IMR-90 (cell line): ENCODE measurements around the gene DERL3. TPM values are rescaled to one million over a fixed set of nuclear protein-coding genes. Genes with fewer than 3 reads are reported as not detected.

ENCODE experiments used
- ATAC-seq: fragments of 200-7000 bp; cut with Tn5 transposase; 2 replicates; pipeline ENCODE4 v1.9.1; 2020; ENCODE audit warnings: low read depth, mild to moderate bottlenecking, moderate library complexity
- BruUV-seq: library from RNA; stranded (reverse); fragments of 400-500 nt; replicated peaks from 2 replicates; lab custom pipeline; 2021; lab: Mats Ljungman, UMichigan
- CTCF ChIA-PET: fragments of 300-600 bp; formaldehyde crosslinking; extraction: SDS; loops from one replicate; lab custom pipeline; 2021; ENCODE audit warnings: antibody characterized with exemption; lab: Yijun Ruan, JAX
- POLR2A ChIA-PET: fragments of 300-600 bp; sonication (Branson Sonifier 250); formaldehyde crosslinking; loops from one replicate; lab custom pipeline; 2022; ENCODE audit warnings: antibody characterized with exemption; ENCODE audit not compliant: unreplicated experiment; lab: Charles Lee
- DNase-seq: peaks from one replicate; pipeline ENCODE4 v3.0.0; 2013
- H2AFZ ChIP-seq: replicated peaks from 2 replicates; pipeline ENCODE3; 2013; ENCODE audit warnings: low read length, mild to moderate bottlenecking; ENCODE audit not compliant: poor library complexity
- H2AK5ac ChIP-seq: 2 replicates; pipeline ENCODE4 v1.6.1; 2013; ENCODE audit warnings: low read depth, low read length, inconsistent platforms
- H2AK9ac ChIP-seq: replicated peaks from 2 replicates; pipeline ENCODE3; 2013; ENCODE audit warnings: mild to moderate bottlenecking, low read depth, low read length, moderate library complexity; ENCODE audit not compliant: poor library complexity
- H2BK120ac ChIP-seq: 2 replicates; pipeline ENCODE4 v1.6.1; 2013; ENCODE audit warnings: low read depth, low read length, inconsistent platforms
- H2BK15ac ChIP-seq: 3 replicates; pipeline ENCODE4 v1.6.1; 2013; ENCODE audit warnings: low read depth, low read length, inconsistent platforms
- H2BK20ac ChIP-seq: 2 replicates; pipeline ENCODE4 v1.6.1; 2013; ENCODE audit warnings: low read depth, mild to moderate bottlenecking, inconsistent platforms, low read length, moderate library complexity
- H2BK5ac ChIP-seq: 2 replicates; pipeline ENCODE4 v1.6.1; 2013; ENCODE audit warnings: mild to moderate bottlenecking, low read depth, low read length, inconsistent platforms; ENCODE audit not compliant: poor library complexity, severe bottlenecking
- H3K14ac ChIP-seq: replicated peaks from 2 replicates; pipeline ENCODE4 v1.6.1; 2013; ENCODE audit warnings: low read depth, low read length, inconsistent platforms
- H3K18ac ChIP-seq: 2 replicates; pipeline ENCODE4 v1.6.1; 2013; ENCODE audit warnings: low read depth, low read length, control low read depth
- H3K23ac ChIP-seq: 2 replicates; pipeline ENCODE4 v1.6.1; 2013; ENCODE audit warnings: low read depth, low read length, inconsistent platforms
- H3K27ac ChIP-seq: 2 replicates; pipeline ENCODE4 v1.5.1; 2013; ENCODE audit warnings: mild to moderate bottlenecking, control low read depth, low read length; ENCODE audit not compliant: insufficient read depth
- H3K27me3 ChIP-seq: 2 replicates; pipeline ENCODE4 v1.6.1; 2013; ENCODE audit warnings: low read length; ENCODE audit not compliant: control insufficient read depth, insufficient read depth
- H3K36me3 ChIP-seq: 2 replicates; pipeline ENCODE4 v1.6.1; 2013; ENCODE audit warnings: low read length, mixed read lengths; ENCODE audit not compliant: control insufficient read depth, insufficient read depth
- H3K4ac ChIP-seq: 2 replicates; pipeline ENCODE4 v1.6.1; 2013; ENCODE audit warnings: low read depth, low read length, inconsistent platforms
- H3K4me1 ChIP-seq: 2 replicates; pipeline ENCODE4 v1.6.1; 2013; ENCODE audit warnings: low read length, mixed read lengths; ENCODE audit not compliant: control insufficient read depth, insufficient read depth
- H3K4me2 ChIP-seq: 2 replicates; pipeline ENCODE4 v1.6.1; 2013; ENCODE audit warnings: low read depth, mild to moderate bottlenecking, control low read depth, low read length, moderate library complexity
- H3K4me3 ChIP-seq: 2 replicates; pipeline ENCODE4 v1.5.1; 2013; ENCODE audit warnings: low read depth, mild to moderate bottlenecking, control low read depth, low read length, moderate library complexity; ENCODE audit not compliant: insufficient read depth
- H3K56ac ChIP-seq: 2 replicates; pipeline ENCODE4 v1.6.1; 2013; ENCODE audit warnings: low read length, inconsistent platforms; ENCODE audit not compliant: insufficient read depth; ENCODE audit errors: extremely low read depth
- H3K79me1 ChIP-seq, 2 experiments: 2 replicates each; pipeline ENCODE4 v1.6.1; 2013; ENCODE audit warnings: low read length in 2 of 2, inconsistent platforms in 1 of 2, low read depth in 1 of 2
- H3K9ac ChIP-seq: 2 replicates; pipeline ENCODE4 v1.6.1; 2013; ENCODE audit warnings: low read depth, low read length, control low read depth
- H3K9me1 ChIP-seq: 2 replicates; pipeline ENCODE4 v1.6.1; 2013; ENCODE audit warnings: low read length, inconsistent platforms; ENCODE audit not compliant: insufficient read depth
- H3K9me3 ChIP-seq: 2 replicates; pipeline ENCODE4 v1.6.1; 2013; ENCODE audit warnings: low read length; ENCODE audit not compliant: control insufficient read depth, insufficient read depth
- H4K20me1 ChIP-seq: 2 replicates; pipeline ENCODE4 v1.6.1; 2013; ENCODE audit warnings: low read length, inconsistent platforms; ENCODE audit not compliant: insufficient read depth
- H4K5ac ChIP-seq: 2 replicates; pipeline ENCODE4 v1.6.1; 2013; ENCODE audit warnings: mild to moderate bottlenecking, low read depth, low read length, control low read depth
- H4K8ac ChIP-seq, 2 experiments: 2 replicates each; pipeline ENCODE4 v1.6.1; 2013; ENCODE audit warnings: low read depth in 2 of 2, low read length in 2 of 2, control low read depth in 1 of 2, inconsistent platforms in 1 of 2
- H4K91ac ChIP-seq: 2 replicates; pipeline ENCODE4 v1.6.1; 2013; ENCODE audit warnings: low read depth, low read length, inconsistent platforms; ENCODE audit not compliant: insufficient read depth
- BHLHE40 ChIP-seq: fragments of 150-350 bp; IDR thresholded peaks from 2 replicates; pipeline ENCODE4 v1.6.1; 2016; ENCODE audit warnings: mild to moderate bottlenecking, low read depth, low read length
- CEBPB ChIP-seq: IDR thresholded peaks from 2 replicates; pipeline ENCODE4 v1.6.1; 2012; ENCODE audit warnings: low read depth, low read length, improper control_type of control experiment
- CHD1 ChIP-seq: IDR thresholded peaks from 2 replicates; pipeline ENCODE4 v1.6.1; 2012; ENCODE audit warnings: low read depth, low read length, improper control_type of control experiment
- FOS ChIP-seq: fragments of 150-350 bp; IDR thresholded peaks from 2 replicates; pipeline ENCODE4 v1.6.1; 2016; ENCODE audit warnings: low read depth, low read length
- MAFK ChIP-seq: IDR thresholded peaks from 2 replicates; pipeline ENCODE4 v1.6.1; 2012; ENCODE audit warnings: low read depth, low read length, improper control_type of control experiment
- MXI1 ChIP-seq: IDR thresholded peaks from 2 replicates; pipeline ENCODE4 v1.6.1; 2012; ENCODE audit warnings: low read depth, mild to moderate bottlenecking, low read length, moderate library complexity, borderline replicate concordance
- NFE2L2 ChIP-seq: fragments of 150-350 bp; IDR thresholded peaks from 2 replicates; pipeline ENCODE4 v1.6.1; 2016; ENCODE audit warnings: low read depth, mild to moderate bottlenecking, low read length
- POLR2A ChIP-seq: IDR thresholded peaks from 2 replicates; pipeline ENCODE4 v1.6.1; 2012; ENCODE audit warnings: mild to moderate bottlenecking, low read depth, low read length
- RAD21 ChIP-seq: IDR thresholded peaks from 2 replicates; pipeline ENCODE4 v1.6.1; 2012; ENCODE audit warnings: low read length, improper control_type of control experiment
- SMC3 ChIP-seq: fragments of 150-350 bp; IDR thresholded peaks from 2 replicates; pipeline ENCODE4 v1.6.1; 2016; ENCODE audit warnings: low read depth, mild to moderate bottlenecking, antibody characterized with exemption, low read length, moderate library complexity
- WGBS, 2 experiments: methylation state at CpG; one replicate each; pipeline versions ENCODE4 v1.1.5 to v1.1.7; 2013; ENCODE audit warnings: missing lambda C conversion rate in 2 of 2; ENCODE audit not compliant: insufficient read length in 1 of 2; ENCODE audit errors: extremely low coverage in 2 of 2; 5-methylcytosine and 5-hydroxymethylcytosine counted together
- dilution Hi-C: fragments of 300-500 bp; cut with HindIII; formaldehyde crosslinking; loops from one replicate; pipeline ENCODE4 v1.14.3; 2018; ENCODE audit warnings: low sequenced_read_pairs; ENCODE audit not compliant: unreplicated experiment
- in situ Hi-C: fragments of 300-500 bp; cut with MboI; formaldehyde crosslinking; loops from 3 replicates; pipeline ENCODE4 v1.14.3; 2019; ENCODE audit warnings: low sequenced_read_pairs, inconsistent platforms, mixed read lengths
- intact Hi-C: fragments of 100-400 bp; cut with micrococcal nuclease; formaldehyde crosslinking; loops from 2 replicates; pipeline ENCODE4 v1.10.0; 2022
- polyA plus RNA-seq, 3 experiments: library from polyadenylated mRNA; depleted of rRNA; stranded (reverse); fragments of >200 nt; gene quantifications; 2 replicates each; pipeline ENCODE4 v1.2.3, GENCODE V29; 2012; ENCODE audit warnings: low replicate concordance in 1 of 3
- total RNA-seq: library from RNA; depleted of rRNA; stranded (reverse); fragments of >200 nt; gene quantifications from 2 replicates; pipeline ENCODE4 v1.2.3, GENCODE V29; 2012
- TF ChIP-seq, protein P1 (sequence below): fragments of 150-350 bp; IDR thresholded peaks from 2 replicates; pipeline ENCODE4 v1.6.1; 2017; ENCODE audit warnings: mild to moderate bottlenecking, antibody characterized with exemption, low read length, low read depth
- TF ChIP-seq, protein P2 (sequence below): fragments of 150-350 bp; IDR thresholded peaks from 2 replicates; pipeline ENCODE4 v1.6.1; 2016; ENCODE audit warnings: low read depth, mild to moderate bottlenecking, low read length, moderate library complexity, borderline replicate concordance
- TF ChIP-seq, protein P3 (sequence below): conservative IDR thresholded peaks from 2 replicates; pipeline ENCODE4 v1.5.1; 2012; ENCODE audit warnings: mild to moderate bottlenecking, low read depth, low read length, improper control_type of control experiment

Gene DERL3
- total and polyA plus RNA-seq, 2 of the 4 experiments (the other 2 are of a cell fraction) = 0.18 to 0.62 TPM

DNA sequence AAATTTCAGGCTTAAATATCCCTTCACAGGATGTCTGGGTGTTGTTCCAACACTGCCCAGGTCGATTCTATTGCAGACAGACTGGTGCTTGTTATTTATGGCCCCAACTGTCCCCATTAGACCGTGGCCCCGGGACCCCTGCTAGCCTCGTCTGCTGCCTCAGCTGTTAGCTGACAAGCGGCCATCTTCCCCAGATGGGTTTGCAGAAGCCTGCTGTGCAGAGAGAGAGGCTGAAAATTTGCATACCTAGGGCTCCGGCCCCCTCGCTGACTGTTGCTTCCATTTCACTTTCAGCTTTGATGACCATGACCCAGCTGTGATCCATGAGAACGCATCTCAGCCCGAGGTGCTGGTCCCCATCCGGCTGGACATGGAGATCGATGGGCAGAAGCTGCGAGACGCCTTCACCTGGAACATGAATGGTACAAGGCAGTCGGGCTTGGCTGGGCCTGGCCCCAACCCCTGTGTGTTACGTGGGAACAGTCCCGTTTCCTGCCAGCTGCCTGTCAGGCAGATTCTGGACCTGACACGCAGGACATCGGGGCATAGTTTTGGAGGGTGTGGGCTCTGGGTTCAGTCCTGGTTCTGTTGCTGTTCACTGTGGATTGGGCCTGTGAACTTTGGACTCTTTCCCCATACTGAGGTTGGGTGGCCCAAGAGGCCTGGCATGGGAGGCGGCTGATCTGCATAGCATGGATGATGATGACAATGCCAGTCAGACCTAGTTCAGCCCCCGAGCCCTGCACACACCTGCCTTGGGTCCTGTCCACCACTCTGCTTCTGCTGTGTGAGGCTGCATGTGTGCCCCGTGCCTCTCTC, 35.6 kb downstream of the DERL3 start:
- dilution Hi-C loops = no loop called here
- WGBS, 2 experiments = 81% methylated on average over 12 of the region's 21 CpGs; no CpG with 5 or more reads in 1 of the 2 experiments
- TF ChIP-seq RAD21 (no peak), MAFK (no peak), SMC3 (no peak), FOS (no peak), BHLHE40 (no peak), CEBPB (no peak), POLR2A (no peak), MXI1 (no peak), CHD1 (no peak), NFE2L2 (no peak)
- TF ChIP-seq, protein P1, sequence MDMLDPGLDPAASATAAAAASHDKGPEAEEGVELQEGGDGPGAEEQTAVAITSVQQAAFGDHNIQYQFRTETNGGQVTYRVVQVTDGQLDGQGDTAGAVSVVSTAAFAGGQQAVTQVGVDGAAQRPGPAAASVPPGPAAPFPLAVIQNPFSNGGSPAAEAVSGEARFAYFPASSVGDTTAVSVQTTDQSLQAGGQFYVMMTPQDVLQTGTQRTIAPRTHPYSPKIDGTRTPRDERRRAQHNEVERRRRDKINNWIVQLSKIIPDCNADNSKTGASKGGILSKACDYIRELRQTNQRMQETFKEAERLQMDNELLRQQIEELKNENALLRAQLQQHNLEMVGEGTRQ = no peak
- TF ChIP-seq, protein P2, sequence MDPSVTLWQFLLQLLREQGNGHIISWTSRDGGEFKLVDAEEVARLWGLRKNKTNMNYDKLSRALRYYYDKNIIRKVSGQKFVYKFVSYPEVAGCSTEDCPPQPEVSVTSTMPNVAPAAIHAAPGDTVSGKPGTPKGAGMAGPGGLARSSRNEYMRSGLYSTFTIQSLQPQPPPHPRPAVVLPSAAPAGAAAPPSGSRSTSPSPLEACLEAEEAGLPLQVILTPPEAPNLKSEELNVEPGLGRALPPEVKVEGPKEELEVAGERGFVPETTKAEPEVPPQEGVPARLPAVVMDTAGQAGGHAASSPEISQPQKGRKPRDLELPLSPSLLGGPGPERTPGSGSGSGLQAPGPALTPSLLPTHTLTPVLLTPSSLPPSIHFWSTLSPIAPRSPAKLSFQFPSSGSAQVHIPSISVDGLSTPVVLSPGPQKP = no peak
- TF ChIP-seq, protein P3, sequence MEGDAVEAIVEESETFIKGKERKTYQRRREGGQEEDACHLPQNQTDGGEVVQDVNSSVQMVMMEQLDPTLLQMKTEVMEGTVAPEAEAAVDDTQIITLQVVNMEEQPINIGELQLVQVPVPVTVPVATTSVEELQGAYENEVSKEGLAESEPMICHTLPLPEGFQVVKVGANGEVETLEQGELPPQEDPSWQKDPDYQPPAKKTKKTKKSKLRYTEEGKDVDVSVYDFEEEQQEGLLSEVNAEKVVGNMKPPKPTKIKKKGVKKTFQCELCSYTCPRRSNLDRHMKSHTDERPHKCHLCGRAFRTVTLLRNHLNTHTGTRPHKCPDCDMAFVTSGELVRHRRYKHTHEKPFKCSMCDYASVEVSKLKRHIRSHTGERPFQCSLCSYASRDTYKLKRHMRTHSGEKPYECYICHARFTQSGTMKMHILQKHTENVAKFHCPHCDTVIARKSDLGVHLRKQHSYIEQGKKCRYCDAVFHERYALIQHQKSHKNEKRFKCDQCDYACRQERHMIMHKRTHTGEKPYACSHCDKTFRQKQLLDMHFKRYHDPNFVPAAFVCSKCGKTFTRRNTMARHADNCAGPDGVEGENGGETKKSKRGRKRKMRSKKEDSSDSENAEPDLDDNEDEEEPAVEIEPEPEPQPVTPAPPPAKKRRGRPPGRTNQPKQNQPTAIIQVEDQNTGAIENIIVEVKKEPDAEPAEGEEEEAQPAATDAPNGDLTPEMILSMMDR = no peak

More for the DNA sequence above, 35.6 kb downstream of the DERL3 start:
- Histone ChIP-seq H3K27ac (no peak overlapping the region), H3K27me3 (no peaks in the 10 kb centered on the region), H4K91ac (no peak overlapping the region), H3K9me3 (no peaks in the 10 kb centered on the region), H4K8ac (no peak overlapping the region), H2AFZ (no peak overlapping the region), H2BK120ac (no peak overlapping the region), H3K36me3 (peaks cover 71% of the 10 kb centered on the region), H2AK5ac (no peak overlapping the region), H4K5ac (no peak overlapping the region), H2BK5ac (no peak overlapping the region), H2BK15ac (no peak overlapping the region), H3K4me1 (no peaks in the 10 kb centered on the region), H3K9ac (no peak overlapping the region), H3K79me1 (peaks cover 0 to 12% of the 10 kb centered on the region in 2 experiments; a peak in 2 of 4 replicates), H3K14ac (no peak overlapping the region), H2BK20ac (no peak overlapping the region), H3K4me2 (no peak overlapping the region), H3K23ac (no peak overlapping the region), H3K4ac (no peak overlapping the region), H3K9me1 (no peaks in the 10 kb centered on the region), H3K56ac (no peak overlapping the region), H4K20me1 (no peaks in the 10 kb centered on the region; the same call in 1 of the 2 replicates), H3K18ac (no peak overlapping the region), H3K4me3 (no peak overlapping the region), H2AK9ac (no peak overlapping the region)
- in situ Hi-C loops = no loop called here
- intact Hi-C loops = no loop called here
- ATAC-seq = no peak
- ChIA-PET CTCF (no interaction called here), POLR2A (no interaction called here)
- DNase-seq = no peak
- BruUV-seq = no TSS peak
